K562 (cell line): ENCODE measurements around the gene VRK2. TPM values are rescaled to one million over a fixed set of nuclear protein-coding genes. Genes with fewer than 3 reads are reported as not detected.
"Not testable (repeated sequence)": the region's sequence is repeated elsewhere in the genome, so short reads cannot be mapped to it uniquely, and the experiment has no call there.

Source experiments
- ATAC-seq: fragments of 200-7000 bp; cut with Tn5 transposase; 3 replicates; pipeline ENCODE4 v1.9.1; 2020; ENCODE audit warnings: moderate library complexity
- BruUV-seq: library from RNA; stranded (reverse); fragments of 400-500 nt; replicated peaks from 2 replicates; lab custom pipeline; 2021; lab: Mats Ljungman, UMichigan
- CTCF ChIA-PET: fragments of 300-600 bp; formaldehyde crosslinking; extraction: SDS; loops from one replicate; lab custom pipeline; 2021; ENCODE audit warnings: low intra/inter-chr PET ratio; lab: Yijun Ruan, JAX
- POLR2A ChIA-PET: fragments of 300-600, 350-650 bp; sonication (Branson Sonifier 250); formaldehyde crosslinking; extraction: SDS; loops from one replicate; lab custom pipeline; 2021; ENCODE audit warnings: antibody characterized with exemption, inconsistent platforms; lab: Yijun Ruan, JAX
- DNase-seq, 4 experiments: peaks; one replicate each; pipeline versions ENCODE4 v3.0.0 to v3.0.0-alpha.2; 2011 to 2018; ENCODE audit warnings: low spot score in 3 of 4, mixed read lengths in 3 of 4; ENCODE audit errors: extremely low read depth in 1 of 4
- FAIRE-seq: peaks from 2 replicates; lab custom pipeline; 2011; peaks lifted over from hg19 to GRCh38; lab: Jason Lieb, UNC
- H2AFZ ChIP-seq: 2 replicates; pipeline ENCODE4 v1.6.0; 2011; ENCODE audit warnings: low read depth, low read length, control low read depth, inconsistent platforms
- H3K27ac ChIP-seq: fragments of 200-600 bp; 3 replicates; pipeline ENCODE4 v1.8.0; 2011; ENCODE audit warnings: low read depth, mild to moderate bottlenecking, control low read depth, inconsistent platforms, low read length, moderate library complexity, mixed read lengths; ENCODE audit errors: extremely low read depth
- H3K27me3 ChIP-seq, 2 experiments: fragments of 300-600 bp in 1 of 2; 2 replicates in 1 of 2; 3 replicates in 1 of 2; pipeline versions ENCODE4 v1.6.0 to v1.8.0; 2011; ENCODE audit warnings: inconsistent platforms in 2 of 2, low read length in 2 of 2, mild to moderate bottlenecking in 1 of 2, mixed read lengths in 1 of 2, moderate library complexity in 1 of 2; ENCODE audit not compliant: control insufficient read depth in 2 of 2, insufficient read depth in 2 of 2
- H3K36me3 ChIP-seq: fragments of 300-600 bp; 3 replicates; pipeline ENCODE4 v1.8.0; 2011; ENCODE audit warnings: mild to moderate bottlenecking, low read length, inconsistent platforms; ENCODE audit not compliant: control insufficient read depth, insufficient read depth
- H3K4me1 ChIP-seq, 2 experiments: fragments of 200-600 bp in 1 of 2; replicated peaks in 1 of 2; 2 replicates in 1 of 2; 3 replicates in 1 of 2; pipeline versions ENCODE4 v1.5.1 to v1.8.0; 2011; ENCODE audit warnings: inconsistent platforms in 2 of 2, low read length in 2 of 2, mild to moderate bottlenecking in 1 of 2, mixed read lengths in 1 of 2, moderate library complexity in 1 of 2; ENCODE audit not compliant: control insufficient read depth in 2 of 2, insufficient read depth in 2 of 2
- H3K4me2 ChIP-seq: 2 replicates; pipeline ENCODE4 v1.6.1; 2011; ENCODE audit warnings: low read length, control low read depth, inconsistent platforms, mixed read lengths; ENCODE audit not compliant: insufficient read depth
- H3K4me3 ChIP-seq: fragments of 200-600 bp; sonication (generic), shearing (Covaris generic); 2 replicates; pipeline ENCODE4 v1.5.1; 2016; ENCODE audit warnings: control low read depth, inconsistent platforms
- H3K79me2 ChIP-seq: fragments of 200-600 bp; 3 replicates; pipeline ENCODE4 v1.8.0; 2011; ENCODE audit warnings: low read length, inconsistent platforms; ENCODE audit not compliant: control insufficient read depth, insufficient read depth
- H3K9ac ChIP-seq, 2 experiments: 2 replicates each; pipeline versions ENCODE4 v1.6.0 to v1.6.1; 2011; ENCODE audit warnings: low read depth in 2 of 2, low read length in 2 of 2, control low read depth in 1 of 2, inconsistent platforms in 1 of 2, mild to moderate bottlenecking in 1 of 2, mixed read lengths in 1 of 2; ENCODE audit not compliant: insufficient read depth in 1 of 2
- H3K9me1 ChIP-seq: one replicate; pipeline ENCODE4 v1.6.0; 2011; ENCODE audit warnings: inconsistent platforms, mild to moderate bottlenecking, low read length, moderate library complexity; ENCODE audit not compliant: control insufficient read depth, insufficient read depth
- H3K9me3 ChIP-seq: replicated peaks from 2 replicates; pipeline ENCODE4 v1.5.1; 2011; ENCODE audit warnings: low read depth, low read length, inconsistent platforms; ENCODE audit not compliant: control insufficient read depth, insufficient read depth
- H4K20me1 ChIP-seq: replicated peaks from 2 replicates; pipeline ENCODE4 v1.6.1; 2011; ENCODE audit warnings: low read length, inconsistent platforms, mixed read lengths; ENCODE audit not compliant: control insufficient read depth, insufficient read depth
- ZNF354B ChIP-seq: fragments of 250-450 bp; sonication (Bioruptor Pico); IDR thresholded peaks from 2 replicates; pipeline ENCODE4 v1.4.0; 2020
- ZNF507 ChIP-seq: conservative IDR thresholded peaks from 2 replicates; pipeline ENCODE4 v1.6.1; 2017; ENCODE audit warnings: missing genetic modification characterization, missing compliant biosample characterization
- WGBS: fragments of 100-300 bp; shearing (Covaris generic); methylation state at CpG from one replicate; pipeline ENCODE4 v1.1.6; 2016; ENCODE audit warnings: low coverage, mixed read lengths; ENCODE audit not compliant: insufficient coverage; ENCODE audit errors: missing lambda C conversion rate; 5-methylcytosine and 5-hydroxymethylcytosine counted together
- in situ Hi-C: fragments of 300-500 bp; cut with MboI; formaldehyde crosslinking; loops from 4 replicates; pipeline ENCODE4 v1.15.0; 2018; ENCODE audit warnings: inconsistent platforms, mixed read lengths
- intact Hi-C: fragments of 100-400 bp; cut with micrococcal nuclease; formaldehyde crosslinking; loops from 2 replicates; pipeline ENCODE4 v1.14.2; 2022
- polyA plus RNA-seq, 8 experiments: library from polyadenylated mRNA; depleted of rRNA in 4 of 8; stranded (reverse) in 5 of 8; unstranded in 3 of 8; fragments of >200 nt; fragmentation: Nextera tagmentation in 2 of 8; fragmentation: Illumina TruSeq in 1 of 8; extraction: Ambion mirVana in 2 of 8; extraction: Trizol in 1 of 8; gene quantifications; 2 replicates each; pipeline versions ENCODE4 v1.2.1 to v1.2.3, GENCODE V29; 2011 to 2014; ENCODE audit warnings: inconsistent platforms in 1 of 8, missing spikeins in 1 of 8
- total RNA-seq, 7 experiments: library from RNA; depleted of rRNA in 6 of 7; stranded (reverse); fragments of >200 nt in 6 of 7; fragmentation: Illumina TruSeq in 2 of 7; extraction: Trizol in 2 of 7; gene quantifications; 2 replicates each; pipeline versions ENCODE4 v1.2.1 to v1.2.3, GENCODE V29; 2011 to 2021; ENCODE audit warnings: low replicate concordance in 1 of 7

Gene VRK2
- total and polyA plus RNA-seq, 9 of the 15 experiments (the other 6 are each of a cell fraction or from before 2014, with no cell fraction given) = 22.6 to 49.2 (median 36.2) TPM

- H3K79me2 ChIP-seq, H3K27me3 ChIP-seq, H4K20me1 ChIP-seq, H2AFZ ChIP-seq, H3K9me3 ChIP-seq, in situ Hi-C loops, H3K4me3 ChIP-seq, DNase-seq, intact Hi-C loops, H3K4me2 ChIP-seq, POLR2A ChIA-PET, H3K4me1 ChIP-seq, H3K9me1 ChIP-seq, CTCF ChIA-PET, ATAC-seq, H3K27ac ChIP-seq, BruUV-seq, FAIRE-seq, H3K9ac ChIP-seq: not testable (repeated sequence)
- peaks cover 14% of the 10 kb centered on the region; the same call in 1 of the 3 replicates for H3K36me3 ChIP-seq
- TF ChIP-seq ZNF507 (tag) (peak; percentile 95), ZNF354B (CRISPR knock-in tag) (peak; percentile 85)
- WGBS = 88% methylated on average over 7 of the region's 7 CpGs
Measured at GRCh38 chr2:58170334-58170933, 123.8 kb downstream of the VRK2 start.

GRCh38 chr2:58171831-58172230 is 125.2 kb downstream of the VRK2 start:
- H3K9me3 ChIP-seq, H3K4me3 ChIP-seq, CTCF ChIA-PET, H3K27me3 ChIP-seq, intact Hi-C loops, H3K9ac ChIP-seq, ATAC-seq, H3K79me2 ChIP-seq, H3K27ac ChIP-seq, H4K20me1 ChIP-seq, H3K4me2 ChIP-seq, H2AFZ ChIP-seq, H3K4me1 ChIP-seq, BruUV-seq, FAIRE-seq, in situ Hi-C loops, POLR2A ChIA-PET, H3K9me1 ChIP-seq, H3K36me3 ChIP-seq, DNase-seq: not testable (repeated sequence)
- WGBS = 95% methylated on average over 11 of the region's 16 CpGs
